ENCODE results near the gene CCDC136. TPM values are rescaled to one million over a fixed set of nuclear protein-coding genes. Genes with fewer than 3 reads are reported as not detected.

The CCDC136 gene
- total RNA-seq, 1 donor, result 7.2 TPM

DNA sequence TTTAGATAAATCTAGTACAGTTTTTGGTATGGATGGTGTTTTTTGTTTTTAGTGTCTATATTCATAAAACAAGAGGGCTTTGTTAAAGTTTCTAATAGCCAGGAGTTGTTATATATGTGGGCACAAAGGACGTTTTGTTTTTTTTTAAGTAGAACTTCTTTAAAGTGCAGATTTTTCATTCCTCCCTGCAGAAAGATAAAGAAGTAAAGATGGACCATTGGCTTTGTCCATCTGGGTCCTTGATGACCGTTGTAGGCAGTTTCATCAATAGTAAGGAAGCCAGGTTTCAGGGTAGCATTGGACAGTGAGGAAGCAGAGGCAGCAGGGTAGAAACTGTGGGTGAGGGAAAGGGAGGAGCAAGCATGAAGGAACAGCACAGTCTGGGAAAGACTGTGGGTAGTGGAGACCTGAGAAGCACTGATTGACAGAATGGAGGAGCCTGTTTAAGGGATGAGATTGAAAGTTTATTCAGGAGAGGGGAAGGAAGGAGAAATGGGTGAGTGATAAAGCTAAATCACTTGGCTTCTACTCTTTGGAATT is 47.3 kb upstream of the CCDC136 start:
- Histone ChIP-seq H3K4me2 (ENCODE audit: insufficient read depth, low read length) (peak overlapping the region; percentile 82), H3K27me3 (ENCODE audit: insufficient read depth, low read length) (no peaks in the 10 kb centered on the region), H2AFZ (ENCODE audit: low read length) (no peak overlapping the region), H3K4me1 (ENCODE audit: insufficient read depth, low read length) (peaks cover 42% of the 10 kb centered on the region), H3K79me2 (ENCODE audit: insufficient read depth, low read length) (peaks cover 100% of the 10 kb centered on the region), H4K20me1 (ENCODE audit: insufficient read depth, low read length) (peaks cover 84% of the 10 kb centered on the region), H3K4me3 (ENCODE audit: insufficient read depth, low read length) (no peak overlapping the region), H3K36me3 (ENCODE audit: insufficient read depth, low read length) (peaks cover 35% of the 10 kb centered on the region), H3K27ac (ENCODE audit: low read depth, low read length) (peak overlapping the region; percentile 99), H3K9me3 (ENCODE audit: low read depth, low read length) (no peaks in the 10 kb centered on the region)
- no peak for DNase-seq (ENCODE audit: insufficient read length, low spot score, missing footprints)
- TF ChIP-seq, protein P1, sequence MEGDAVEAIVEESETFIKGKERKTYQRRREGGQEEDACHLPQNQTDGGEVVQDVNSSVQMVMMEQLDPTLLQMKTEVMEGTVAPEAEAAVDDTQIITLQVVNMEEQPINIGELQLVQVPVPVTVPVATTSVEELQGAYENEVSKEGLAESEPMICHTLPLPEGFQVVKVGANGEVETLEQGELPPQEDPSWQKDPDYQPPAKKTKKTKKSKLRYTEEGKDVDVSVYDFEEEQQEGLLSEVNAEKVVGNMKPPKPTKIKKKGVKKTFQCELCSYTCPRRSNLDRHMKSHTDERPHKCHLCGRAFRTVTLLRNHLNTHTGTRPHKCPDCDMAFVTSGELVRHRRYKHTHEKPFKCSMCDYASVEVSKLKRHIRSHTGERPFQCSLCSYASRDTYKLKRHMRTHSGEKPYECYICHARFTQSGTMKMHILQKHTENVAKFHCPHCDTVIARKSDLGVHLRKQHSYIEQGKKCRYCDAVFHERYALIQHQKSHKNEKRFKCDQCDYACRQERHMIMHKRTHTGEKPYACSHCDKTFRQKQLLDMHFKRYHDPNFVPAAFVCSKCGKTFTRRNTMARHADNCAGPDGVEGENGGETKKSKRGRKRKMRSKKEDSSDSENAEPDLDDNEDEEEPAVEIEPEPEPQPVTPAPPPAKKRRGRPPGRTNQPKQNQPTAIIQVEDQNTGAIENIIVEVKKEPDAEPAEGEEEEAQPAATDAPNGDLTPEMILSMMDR (IDR thresholded peaks at IDR 0.05; ENCODE audit: extremely low read depth, low read depth, low read length), result no peak

DNA sequence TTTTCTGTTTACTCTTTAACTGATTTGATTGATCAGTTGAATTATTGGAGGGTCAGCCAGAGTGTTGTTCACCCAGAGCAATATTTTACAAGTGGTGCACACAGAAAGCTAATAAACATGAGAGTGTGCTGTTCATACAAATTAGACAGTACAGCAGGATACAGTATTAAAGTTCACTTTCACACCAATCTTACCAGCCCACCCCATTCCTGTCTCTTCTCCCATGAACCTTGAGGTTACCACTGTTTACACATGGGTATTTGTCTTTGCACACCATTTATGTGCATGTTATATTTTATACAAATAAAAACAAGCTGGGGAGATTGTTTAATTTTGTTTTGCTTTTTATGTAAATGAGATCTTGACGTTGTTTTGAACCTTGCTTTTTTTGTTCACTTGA is 46.1 kb upstream of the CCDC136 start:
- Histone ChIP-seq H3K27ac (ENCODE audit: low read depth, low read length) (no peak overlapping the region), H3K4me3 (ENCODE audit: insufficient read depth, low read length) (no peak overlapping the region), H3K4me1 (ENCODE audit: insufficient read depth, low read length) (peaks cover 42% of the 10 kb centered on the region), H4K20me1 (ENCODE audit: insufficient read depth, low read length) (peaks cover 80% of the 10 kb centered on the region), H3K79me2 (ENCODE audit: insufficient read depth, low read length) (peaks cover 99% of the 10 kb centered on the region), H3K4me2 (ENCODE audit: insufficient read depth, low read length) (no peak overlapping the region), H3K27me3 (ENCODE audit: insufficient read depth, low read length) (no peaks in the 10 kb centered on the region), H3K36me3 (ENCODE audit: insufficient read depth, low read length) (peaks cover 46% of the 10 kb centered on the region), H3K9me3 (ENCODE audit: low read depth, low read length) (no peaks in the 10 kb centered on the region), H2AFZ (ENCODE audit: low read length) (no peak overlapping the region)
- TF ChIP-seq, protein P1 (IDR thresholded peaks at IDR 0.05; ENCODE audit: extremely low read depth, low read depth, low read length), result no peak
- no peak for DNase-seq (ENCODE audit: insufficient read length, low spot score, missing footprints)

DNA sequence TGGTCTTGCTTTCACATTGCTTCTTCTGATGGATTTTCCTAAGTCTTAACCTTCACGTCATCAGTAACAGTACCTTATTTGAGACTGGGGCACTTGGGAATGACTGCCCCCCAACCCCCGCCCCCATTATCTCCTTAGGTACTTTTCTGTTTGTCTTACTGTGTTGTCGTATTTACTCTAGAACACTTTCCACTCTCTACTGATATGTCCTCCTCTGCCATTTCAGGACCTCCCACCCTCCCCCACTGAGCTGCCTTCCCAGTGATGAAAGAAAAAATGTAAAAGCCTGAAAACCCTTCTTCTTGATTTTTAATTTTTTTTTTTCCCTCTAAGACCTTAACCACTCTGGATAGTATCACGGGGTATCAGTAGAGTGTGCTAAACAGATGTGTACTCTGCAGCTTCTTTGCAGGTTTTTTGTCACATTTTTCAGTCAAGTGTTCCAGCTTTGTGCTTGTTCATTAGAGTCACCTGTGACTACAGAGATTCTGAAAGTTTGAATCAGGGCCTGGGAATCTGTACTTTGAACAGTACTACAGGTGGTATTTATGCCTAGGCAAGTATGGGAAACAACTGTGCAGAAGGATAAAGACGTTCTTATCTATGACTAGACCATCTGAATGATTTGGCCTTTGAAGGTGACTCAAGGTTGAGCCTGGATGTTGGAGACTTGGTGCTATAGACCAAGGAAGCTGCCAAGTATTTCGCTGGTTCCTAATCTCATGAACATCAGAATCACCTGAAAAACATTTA is 44.3 kb upstream of the CCDC136 start:
- Histone ChIP-seq H3K27ac (ENCODE audit: low read depth, low read length) (no peak overlapping the region), H3K4me2 (ENCODE audit: insufficient read depth, low read length) (peak overlapping the region; percentile 16), H3K9me3 (ENCODE audit: low read depth, low read length) (no peaks in the 10 kb centered on the region), H3K36me3 (ENCODE audit: insufficient read depth, low read length) (peaks cover 63% of the 10 kb centered on the region), H3K4me3 (ENCODE audit: insufficient read depth, low read length) (no peak overlapping the region), H4K20me1 (ENCODE audit: insufficient read depth, low read length) (peaks cover 86% of the 10 kb centered on the region), H3K4me1 (ENCODE audit: insufficient read depth, low read length) (peaks cover 30% of the 10 kb centered on the region), H2AFZ (ENCODE audit: low read length) (no peak overlapping the region), H3K79me2 (ENCODE audit: insufficient read depth, low read length) (peaks cover 99% of the 10 kb centered on the region), H3K27me3 (ENCODE audit: insufficient read depth, low read length) (no peaks in the 10 kb centered on the region)
- DNase-seq (ENCODE audit: insufficient read length, low spot score, missing footprints), result no peak
- TF ChIP-seq, protein P1 (IDR thresholded peaks at IDR 0.05; ENCODE audit: extremely low read depth, low read depth, low read length), result no peak

DNA sequence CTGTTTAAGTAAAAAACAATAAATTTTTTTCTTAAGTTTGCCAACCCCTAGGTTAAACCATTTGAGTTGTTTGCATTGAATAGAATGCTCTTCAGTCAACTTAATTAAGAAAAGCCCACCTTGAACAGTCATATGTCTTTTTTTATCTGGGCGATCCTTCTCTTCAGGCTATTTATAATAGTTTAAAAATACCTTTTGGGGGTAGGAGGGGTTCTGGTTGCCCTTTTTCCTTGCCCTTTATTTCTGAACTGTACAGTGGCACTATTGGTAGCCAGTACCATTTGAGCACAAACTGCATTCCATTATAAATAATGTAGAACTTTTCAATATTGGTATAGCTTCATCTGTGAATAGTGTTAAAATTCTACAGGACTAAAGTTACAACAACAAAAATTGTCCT is 39.5 kb upstream of the CCDC136 start:
- Histone ChIP-seq H4K20me1 (ENCODE audit: insufficient read depth, low read length) (peaks cover 88% of the 10 kb centered on the region), H3K9me3 (ENCODE audit: low read depth, low read length) (no peaks in the 10 kb centered on the region), H2AFZ (ENCODE audit: low read length) (no peak overlapping the region), H3K4me1 (ENCODE audit: insufficient read depth, low read length) (peaks cover 47% of the 10 kb centered on the region), H3K79me2 (ENCODE audit: insufficient read depth, low read length) (peaks cover 88% of the 10 kb centered on the region), H3K27ac (ENCODE audit: low read depth, low read length) (no peak overlapping the region), H3K36me3 (ENCODE audit: insufficient read depth, low read length) (peaks cover 89% of the 10 kb centered on the region), H3K4me3 (ENCODE audit: insufficient read depth, low read length) (no peak overlapping the region), H3K4me2 (ENCODE audit: insufficient read depth, low read length) (no peak overlapping the region), H3K27me3 (ENCODE audit: insufficient read depth, low read length) (no peaks in the 10 kb centered on the region)
- TF ChIP-seq, protein P1 (IDR thresholded peaks at IDR 0.05; ENCODE audit: extremely low read depth, low read depth, low read length), result no peak
- DNase-seq (ENCODE audit: insufficient read length, low spot score, missing footprints), result no peak

Measured in osteoblast (primary cell).